Right atrium auricular region (tissue), 2 donors: ENCODE data around the gene COL11A1. TPM values are rescaled to one million over a fixed set of nuclear protein-coding genes. Genes with fewer than 3 reads are reported as not detected.

ENCODE experiments used
- DNase-seq: peaks from one replicate; pipeline ENCODE4 v3.0.0-alpha.2; 2019; ENCODE audit warnings: low spot score
- H3K27ac ChIP-seq, 2 donors: fragments of 200-600 bp; sonication (generic); 1 replicate in 1 of 2; 2 replicates in 1 of 2; pipeline ENCODE4 v1.5.1; 2016 to 2019
- H3K27me3 ChIP-seq, 2 donors: fragments of 200-600 bp; sonication (generic); one replicate each; pipeline versions ENCODE4 v1.5.1 to v1.6.0; 2017 to 2019
- H3K36me3 ChIP-seq: fragments of 200-600 bp; sonication (generic); one replicate; pipeline ENCODE4 v1.5.1; 2016
- H3K4me1 ChIP-seq, 2 donors: fragments of 200-600 bp; sonication (generic); one replicate each; pipeline versions ENCODE4 v1.5.1 to v1.6.0; 2017 to 2019
- H3K4me3 ChIP-seq, 2 donors: fragments of 200-600 bp; sonication (generic); 1 replicate in 1 of 2; 2 replicates in 1 of 2; pipeline ENCODE4 v1.5.1; 2017 to 2019; ENCODE audit warnings: mild to moderate bottlenecking in 1 of 2, moderate library complexity in 1 of 2
- H3K9me3 ChIP-seq, 2 donors: fragments of 200-600 bp; sonication (generic); one replicate each; pipeline ENCODE4 v1.5.1; 2019
- CTCF ChIP-seq, 2 donors: fragments of 200-600 bp; sonication (generic); IDR thresholded peaks; one replicate each; pipeline ENCODE4 v1.5.1; 2019; ENCODE audit warnings: antibody characterized with exemption in 2 of 2
- total RNA-seq, 2 donors: library from RNA; depleted of rRNA; stranded (reverse); fragments of >200 nt; gene quantifications; one replicate each; pipeline ENCODE4 v1.1.0, GENCODE V29; 2016

COL11A1 gene
- total RNA-seq, 2 donors from 2014 or later: 0.71 TPM; not detected in 1

GRCh38 chr1:102967786-102968185, 140.5 kb downstream of the COL11A1 start:
- Histone ChIP-seq H3K27me3 (no peaks in the 10 kb centered on the region), H3K9me3 (no peaks in the 10 kb centered on the region), H3K4me3 (no peak overlapping the region), H3K36me3 (no peaks in the 10 kb centered on the region), H3K4me1 (no peaks in the 10 kb centered on the region), H3K27ac (no peak overlapping the region)
- no peak for DNase-seq
- no peak for TF ChIP-seq CTCF (IDR thresholded peaks at IDR 0.05)

GRCh38 chr1:102961549-102961948, 146.8 kb downstream of the COL11A1 start:
- Histone ChIP-seq H3K27ac (no peak overlapping the region), H3K36me3 (no peaks in the 10 kb centered on the region), H3K9me3 (no peaks in the 10 kb centered on the region), H3K4me3 (no peak overlapping the region), H3K27me3 (no peaks in the 10 kb centered on the region), H3K4me1 (no peaks in the 10 kb centered on the region)
- no peak for DNase-seq
- no peak for TF ChIP-seq CTCF (IDR thresholded peaks at IDR 0.05)

GRCh38 chr1:102954576-102954975, 153.7 kb downstream of the COL11A1 start:
- Histone ChIP-seq H3K4me1 (no peaks in the 10 kb centered on the region), H3K36me3 (no peaks in the 10 kb centered on the region), H3K9me3 (no peaks in the 10 kb centered on the region), H3K27me3 (no peaks in the 10 kb centered on the region), H3K4me3 (no peak overlapping the region), H3K27ac (no peak overlapping the region)
- no peak for DNase-seq
- TF ChIP-seq CTCF (IDR thresholded peaks at IDR 0.05): no peak

- Histone ChIP-seq H3K27ac (no peak overlapping the region), H3K36me3 (no peaks in the 10 kb centered on the region), H3K4me1 (no peaks in the 10 kb centered on the region), H3K9me3 (no peaks in the 10 kb centered on the region), H3K4me3 (no peak overlapping the region), H3K27me3 (no peaks in the 10 kb centered on the region)
- no peak for TF ChIP-seq CTCF (IDR thresholded peaks at IDR 0.05)
- DNase-seq: no peak
Observed at GRCh38 chr1:102952400-102952799, 155.9 kb downstream of the COL11A1 start.

- Histone ChIP-seq H3K4me3 (no peak overlapping the region), H3K27ac (no peak overlapping the region), H3K4me1 (no peaks in the 10 kb centered on the region), H3K9me3 (no peaks in the 10 kb centered on the region), H3K36me3 (no peaks in the 10 kb centered on the region), H3K27me3 (no peaks in the 10 kb centered on the region)
- no peak for DNase-seq
- TF ChIP-seq CTCF (IDR thresholded peaks at IDR 0.05): no peak
Observed at GRCh38 chr1:102942324-102942723, 166.0 kb downstream of the COL11A1 start.

GRCh38 chr1:102941366-102941947, 166.9 kb downstream of the COL11A1 start:
- DNase-seq: no peak
- Histone ChIP-seq H3K4me1 (no peaks in the 10 kb centered on the region), H3K4me3 (no peak overlapping the region), H3K27me3 (no peaks in the 10 kb centered on the region), H3K36me3 (no peaks in the 10 kb centered on the region), H3K9me3 (no peaks in the 10 kb centered on the region), H3K27ac (no peak overlapping the region)
- TF ChIP-seq CTCF (IDR thresholded peaks at IDR 0.05): no peak
